Measurements from ENCODE around the gene ZNF398.
"Not testable (repeated sequence)": the region's sequence is repeated elsewhere in the genome, so short reads cannot be mapped to it uniquely, and the experiment has no call there.

- not testable (repeated sequence) for TF ChIP-seq ZNF274 (IDR thresholded peaks at IDR 0.05; ENCODE audit: low read depth, low read length); YY1 (IDR thresholded peaks at IDR 0.05; ENCODE audit: insufficient read depth, insufficient read length)
These were observed 79.1 kb downstream of the ZNF398 start for GRCh38 chr7:149226366-149226765.
